ENCODE measurements around the gene MKLN1.

MKLN1 gene

GRCh38 chr7:131363719-131364118, 36.0 kb downstream of the MKLN1 start:
- TF ChIP-seq CTCF (IDR thresholded peaks at IDR 0.05; ENCODE audit: low read depth, low read length), result no peak
- DNase-seq (ENCODE audit: low read depth in 2 of 2), result no peak
- H3K4me3 ChIP-seq (replicated peaks in 1 of 2; ENCODE audit: low read depth in 2 of 2, low read length in 2 of 2), result no peak overlapping the region

- H3K4me3 ChIP-seq (replicated peaks in 1 of 2; ENCODE audit: low read depth in 2 of 2, low read length in 2 of 2), result no peak overlapping the region
- no peak for DNase-seq (ENCODE audit: low read depth in 2 of 2)
- no peak for TF ChIP-seq CTCF (IDR thresholded peaks at IDR 0.05; ENCODE audit: low read depth, low read length)
Observed at GRCh38 chr7:131364767-131365344, 37.2 kb downstream of the MKLN1 start.

- TF ChIP-seq CTCF (IDR thresholded peaks at IDR 0.05; ENCODE audit: low read depth, low read length), result no peak
- no peak overlapping the region for H3K4me3 ChIP-seq (replicated peaks in 1 of 2; ENCODE audit: low read depth in 2 of 2, low read length in 2 of 2)
- DNase-seq (ENCODE audit: low read depth in 2 of 2), result peak; percentile 48 to 74
Observed at GRCh38 chr7:131365838-131366237, 38.2 kb downstream of the MKLN1 start.

GRCh38 chr7:131369354-131369753, 41.7 kb downstream of the MKLN1 start:
- TF ChIP-seq CTCF (IDR thresholded peaks at IDR 0.05; ENCODE audit: low read depth, low read length), result no peak
- no peak overlapping the region for H3K4me3 ChIP-seq (replicated peaks in 1 of 2; ENCODE audit: low read depth in 2 of 2, low read length in 2 of 2)
- DNase-seq (ENCODE audit: low read depth in 2 of 2), result peak; percentile 31 to 53

- TF ChIP-seq CTCF (IDR thresholded peaks at IDR 0.05; ENCODE audit: low read depth, low read length), result no peak
Observed at GRCh38 chr7:131370523-131370968, 42.9 kb downstream of the MKLN1 start.

GRCh38 chr7:131371411-131371810, 43.7 kb downstream of the MKLN1 start:
- no peak for TF ChIP-seq CTCF (IDR thresholded peaks at IDR 0.05; ENCODE audit: low read depth, low read length)
- H3K4me3 ChIP-seq (replicated peaks in 1 of 2; ENCODE audit: low read depth in 2 of 2, low read length in 2 of 2), result no peak overlapping the region
- no peak for DNase-seq (ENCODE audit: low read depth in 2 of 2)

More at GRCh38 chr7:131370523-131370968, 42.9 kb downstream of the MKLN1 start:
- H3K4me3 ChIP-seq (replicated peaks in 1 of 2; ENCODE audit: low read depth in 2 of 2, low read length in 2 of 2), result no peak overlapping the region
- peak; percentile 49 to 67 for DNase-seq (ENCODE audit: low read depth in 2 of 2)

GRCh38 chr7:131372554-131372953, 44.9 kb downstream of the MKLN1 start:
- TF ChIP-seq CTCF (IDR thresholded peaks at IDR 0.05; ENCODE audit: low read depth, low read length), result no peak
- H3K4me3 ChIP-seq (replicated peaks in 1 of 2; ENCODE audit: low read depth in 2 of 2, low read length in 2 of 2), result no peak overlapping the region
- DNase-seq (ENCODE audit: low read depth in 2 of 2), result no peak

Measured in cardiac fibroblast (primary cell).